ENCODE data around the gene EPB41L4B. TPM values are rescaled to one million over a fixed set of nuclear protein-coding genes. Genes with fewer than 3 reads are reported as not detected.
A peak's percentile ranks its signal among the peaks of the same experiment; 100 is the strongest.

Gene EPB41L4B
- total RNA-seq, 1 experiment from 2014 or later: not detected

DNA sequence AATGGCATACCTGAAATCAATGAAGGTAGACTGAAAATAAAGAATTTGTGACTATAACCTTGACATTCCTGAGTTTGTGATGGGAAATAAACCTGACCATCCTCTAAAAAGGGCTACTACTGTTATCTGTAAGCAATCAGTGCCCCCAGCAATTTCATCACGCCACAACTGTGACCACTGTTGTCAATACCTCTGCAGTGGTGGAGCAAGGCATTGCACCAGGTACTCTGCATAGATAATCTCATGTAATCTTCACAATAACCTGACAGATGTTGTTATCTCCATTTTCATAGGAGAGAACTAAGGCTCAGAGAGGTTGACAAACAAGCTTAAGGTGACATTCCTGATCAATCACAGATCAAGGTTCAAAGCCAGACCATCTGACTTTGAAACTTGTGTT, 115.3 kb downstream of the EPB41L4B start:
- H3K9ac ChIP-seq (ENCODE audit: low read length): no peak overlapping the region
- H3K4me2 ChIP-seq (ENCODE audit: low read depth, low read length, poor library complexity, severe bottlenecking): no peak overlapping the region
- H3K27ac ChIP-seq (ENCODE audit: low read length): no peak overlapping the region
- DNase-seq: no peak
- no peaks in the 10 kb centered on the region for H3K79me2 ChIP-seq (ENCODE audit: low read length)
- H2AFZ ChIP-seq (ENCODE audit: low read length): no peak overlapping the region
- H3K9me2 ChIP-seq (replicated peaks; ENCODE audit: insufficient read depth, low read length): no peaks in the 10 kb centered on the region
- H4K20me1 ChIP-seq (ENCODE audit: insufficient read depth, low read depth, low read length): no peaks in the 10 kb centered on the region
- H3K4me1 ChIP-seq (ENCODE audit: low read length): no peaks in the 10 kb centered on the region
- H3K36me3 ChIP-seq (ENCODE audit: insufficient read depth, low read length): no peaks in the 10 kb centered on the region
- H3K4me3 ChIP-seq (ENCODE audit: low read length): no peak overlapping the region
- no peaks in the 10 kb centered on the region for H3K9me3 ChIP-seq (ENCODE audit: low read length)
- H3K27me3 ChIP-seq (ENCODE audit: low read length): no peaks in the 10 kb centered on the region

- Histone ChIP-seq H3K27me3 (ENCODE audit: low read length) (no peaks in the 10 kb centered on the region), H4K20me1 (ENCODE audit: insufficient read depth, low read depth, low read length) (no peaks in the 10 kb centered on the region), H2AFZ (ENCODE audit: low read length) (no peak overlapping the region), H3K36me3 (ENCODE audit: insufficient read depth, low read length) (no peaks in the 10 kb centered on the region), H3K9me2 (replicated peaks; ENCODE audit: insufficient read depth, low read length) (no peaks in the 10 kb centered on the region), H3K4me3 (ENCODE audit: low read length) (no peak overlapping the region), H3K27ac (ENCODE audit: low read length) (no peak overlapping the region), H3K4me2 (ENCODE audit: low read depth, low read length, poor library complexity, severe bottlenecking) (no peak overlapping the region), H3K4me1 (ENCODE audit: low read length) (no peaks in the 10 kb centered on the region), H3K79me2 (ENCODE audit: low read length) (no peaks in the 10 kb centered on the region), H3K9ac (ENCODE audit: low read length) (no peak overlapping the region), H3K9me3 (ENCODE audit: low read length) (no peaks in the 10 kb centered on the region)
- DNase-seq: no peak
These were observed 117.0 kb downstream of the EPB41L4B start for GRCh38 chr9:109203761-109204360.

- no peaks in the 10 kb centered on the region for H4K20me1 ChIP-seq (ENCODE audit: insufficient read depth, low read depth, low read length)
- H3K9me2 ChIP-seq (replicated peaks; ENCODE audit: insufficient read depth, low read length): no peaks in the 10 kb centered on the region
- no peak for DNase-seq
- no peak overlapping the region for H3K4me2 ChIP-seq (ENCODE audit: low read depth, low read length, poor library complexity, severe bottlenecking)
- H3K27me3 ChIP-seq (ENCODE audit: low read length): no peaks in the 10 kb centered on the region
- H3K79me2 ChIP-seq (ENCODE audit: low read length): no peaks in the 10 kb centered on the region
- H3K9me3 ChIP-seq (ENCODE audit: low read length): no peaks in the 10 kb centered on the region
- no peak overlapping the region for H3K9ac ChIP-seq (ENCODE audit: low read length)
- H3K27ac ChIP-seq (ENCODE audit: low read length): no peak overlapping the region
- no peak overlapping the region for H2AFZ ChIP-seq (ENCODE audit: low read length)
- H3K4me3 ChIP-seq (ENCODE audit: low read length): no peak overlapping the region
- no peaks in the 10 kb centered on the region for H3K4me1 ChIP-seq (ENCODE audit: low read length)
- H3K36me3 ChIP-seq (ENCODE audit: insufficient read depth, low read length): no peaks in the 10 kb centered on the region
These were observed 121.2 kb downstream of the EPB41L4B start for GRCh38 chr9:109199676-109200075.

DNA sequence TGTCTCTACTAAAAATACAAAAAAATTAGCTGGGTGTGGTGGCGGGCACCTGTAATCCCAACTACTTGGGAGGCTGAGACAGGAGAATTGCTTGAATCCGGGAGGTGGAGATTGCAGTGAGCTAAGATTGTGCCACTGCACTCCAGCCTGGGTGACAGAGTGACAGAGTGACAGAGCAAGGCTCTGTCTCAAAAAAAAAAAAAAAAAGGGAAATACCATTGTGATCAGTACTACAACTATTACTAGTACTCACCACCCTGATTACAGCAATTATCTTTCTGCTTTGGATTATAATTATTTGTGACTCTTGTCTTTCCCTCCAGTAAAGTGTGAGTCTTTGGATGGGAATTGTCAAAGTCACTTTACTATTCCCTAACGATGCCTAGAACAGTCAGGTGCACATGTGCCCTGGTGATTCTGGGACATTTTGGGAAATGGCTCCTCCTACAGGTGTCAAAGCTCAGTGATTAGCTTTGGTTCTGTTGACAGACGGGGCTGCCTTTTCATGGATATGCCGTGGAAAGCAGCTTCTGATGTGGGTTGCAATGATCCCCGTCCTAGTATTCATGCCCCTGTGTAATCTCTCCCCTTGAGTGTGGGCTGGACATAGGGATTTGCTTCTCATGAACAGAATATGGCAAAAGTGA, 122.0 kb downstream of the EPB41L4B start:
- Histone ChIP-seq H3K4me2 (ENCODE audit: low read depth, low read length, poor library complexity, severe bottlenecking) (no peak overlapping the region), H2AFZ (ENCODE audit: low read length) (no peak overlapping the region), H3K4me3 (ENCODE audit: low read length) (no peak overlapping the region), H3K27ac (ENCODE audit: low read length) (no peak overlapping the region), H3K79me2 (ENCODE audit: low read length) (no peaks in the 10 kb centered on the region), H3K9ac (ENCODE audit: low read length) (no peak overlapping the region), H4K20me1 (ENCODE audit: insufficient read depth, low read depth, low read length) (no peaks in the 10 kb centered on the region), H3K4me1 (ENCODE audit: low read length) (no peaks in the 10 kb centered on the region), H3K27me3 (ENCODE audit: low read length) (no peaks in the 10 kb centered on the region), H3K36me3 (ENCODE audit: insufficient read depth, low read length) (no peaks in the 10 kb centered on the region), H3K9me2 (replicated peaks; ENCODE audit: insufficient read depth, low read length) (no peaks in the 10 kb centered on the region), H3K9me3 (ENCODE audit: low read length) (no peaks in the 10 kb centered on the region)
- DNase-seq: no peak

DNA sequence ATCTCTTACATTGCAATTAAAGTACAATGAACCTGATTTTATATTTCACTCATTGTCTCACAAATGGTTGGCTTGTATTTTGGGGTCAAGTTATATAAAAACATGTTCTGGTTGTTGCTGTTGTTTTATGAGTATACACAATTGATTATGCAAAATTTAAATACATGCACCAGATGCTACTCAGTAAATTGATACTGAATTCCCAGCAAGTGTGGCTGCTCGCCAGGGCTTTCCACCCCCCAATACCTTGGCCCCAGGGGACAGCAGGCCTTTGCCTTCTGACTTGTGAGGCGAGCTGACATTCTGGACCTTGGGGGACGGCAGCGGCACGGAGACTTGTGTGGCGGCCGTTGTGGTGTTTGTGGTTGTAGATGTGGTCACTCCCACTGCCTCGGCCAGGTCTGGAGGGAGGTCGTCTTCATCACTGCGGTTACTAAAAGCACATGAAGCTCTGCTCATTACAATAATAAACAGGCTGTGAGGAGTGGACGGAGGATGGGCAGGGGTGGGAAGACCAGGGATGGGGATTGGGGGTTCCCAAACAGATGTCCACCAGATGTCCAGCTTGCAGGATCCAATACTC, 126.8 kb downstream of the EPB41L4B start:
- Histone ChIP-seq H3K4me3 (ENCODE audit: low read length) (no peak overlapping the region), H3K4me2 (ENCODE audit: low read depth, low read length, poor library complexity, severe bottlenecking) (no peak overlapping the region), H3K9ac (ENCODE audit: low read length) (no peak overlapping the region), H3K9me3 (ENCODE audit: low read length) (no peaks in the 10 kb centered on the region), H3K36me3 (ENCODE audit: insufficient read depth, low read length) (no peaks in the 10 kb centered on the region), H2AFZ (ENCODE audit: low read length) (no peak overlapping the region), H3K4me1 (ENCODE audit: low read length) (no peaks in the 10 kb centered on the region), H3K79me2 (ENCODE audit: low read length) (no peaks in the 10 kb centered on the region), H3K9me2 (replicated peaks; ENCODE audit: insufficient read depth, low read length) (no peaks in the 10 kb centered on the region), H3K27ac (ENCODE audit: low read length) (no peak overlapping the region), H3K27me3 (ENCODE audit: low read length) (no peaks in the 10 kb centered on the region), H4K20me1 (ENCODE audit: insufficient read depth, low read depth, low read length) (no peaks in the 10 kb centered on the region)
- DNase-seq: no peak

DNA sequence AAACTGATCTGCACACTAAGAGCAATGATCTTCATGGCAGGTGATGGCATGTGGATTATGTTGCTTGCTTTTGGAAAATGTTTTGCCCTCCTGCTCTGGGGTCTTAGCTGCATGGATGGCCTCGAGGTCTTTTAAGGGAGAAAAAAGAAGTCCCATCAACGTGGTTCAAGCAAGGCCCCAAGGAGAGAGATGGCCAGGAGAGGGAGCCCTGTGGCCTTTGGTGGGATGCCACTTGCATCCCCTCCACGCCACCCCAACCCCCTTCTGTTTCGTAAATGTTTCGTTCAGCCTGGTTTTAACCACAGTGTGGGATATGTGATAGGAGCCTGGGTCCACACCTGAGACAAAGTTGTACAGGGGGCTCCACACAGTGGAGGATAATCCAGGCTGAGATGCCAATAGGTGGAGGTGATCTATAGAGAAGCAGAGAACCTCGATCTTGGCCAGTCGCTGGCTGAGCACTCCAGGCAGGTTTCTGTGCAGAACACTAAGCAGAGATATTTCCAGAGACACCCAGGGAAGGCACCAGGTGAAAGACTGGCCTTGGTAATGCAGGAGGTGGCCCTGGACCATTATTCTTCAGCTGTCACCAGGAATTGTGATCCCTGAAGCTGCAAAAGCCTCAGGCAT, 128.0 kb downstream of the EPB41L4B start:
- Histone ChIP-seq H3K27ac (ENCODE audit: low read length) (no peak overlapping the region), H3K27me3 (ENCODE audit: low read length) (no peaks in the 10 kb centered on the region), H2AFZ (ENCODE audit: low read length) (no peak overlapping the region), H3K4me1 (ENCODE audit: low read length) (no peaks in the 10 kb centered on the region), H3K9me3 (ENCODE audit: low read length) (no peaks in the 10 kb centered on the region), H3K79me2 (ENCODE audit: low read length) (no peaks in the 10 kb centered on the region), H3K4me3 (ENCODE audit: low read length) (no peak overlapping the region), H3K9me2 (replicated peaks; ENCODE audit: insufficient read depth, low read length) (no peaks in the 10 kb centered on the region), H3K9ac (ENCODE audit: low read length) (no peak overlapping the region), H4K20me1 (ENCODE audit: insufficient read depth, low read depth, low read length) (no peaks in the 10 kb centered on the region), H3K4me2 (ENCODE audit: low read depth, low read length, poor library complexity, severe bottlenecking) (no peak overlapping the region), H3K36me3 (ENCODE audit: insufficient read depth, low read length) (no peaks in the 10 kb centered on the region)
- peak; percentile 57 for DNase-seq

DNA sequence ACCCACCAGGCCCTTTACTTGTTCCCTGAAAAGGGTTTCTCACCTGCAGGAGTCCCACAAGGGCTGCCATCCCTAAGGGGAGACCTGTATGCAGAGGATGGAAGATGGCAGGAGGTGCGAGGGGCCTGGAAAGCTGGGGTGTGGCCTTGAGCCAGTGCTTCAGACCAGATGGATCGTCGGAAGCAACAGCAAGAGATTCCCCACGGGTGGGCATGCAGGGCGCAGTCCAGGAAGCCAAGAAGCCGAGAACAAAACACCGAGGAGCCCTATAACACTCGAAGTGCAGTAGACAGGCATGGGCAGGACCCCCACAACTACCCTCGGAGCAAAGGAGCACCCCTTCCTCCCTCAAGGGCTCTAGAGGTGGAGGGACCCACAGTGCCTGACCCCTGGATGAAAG, 129.1 kb downstream of the EPB41L4B start:
- Histone ChIP-seq H3K9ac (ENCODE audit: low read length) (no peak overlapping the region), H3K9me3 (ENCODE audit: low read length) (no peaks in the 10 kb centered on the region), H3K9me2 (replicated peaks; ENCODE audit: insufficient read depth, low read length) (no peaks in the 10 kb centered on the region), H3K36me3 (ENCODE audit: insufficient read depth, low read length) (no peaks in the 10 kb centered on the region), H3K27me3 (ENCODE audit: low read length) (no peaks in the 10 kb centered on the region), H3K27ac (ENCODE audit: low read length) (no peak overlapping the region), H2AFZ (ENCODE audit: low read length) (no peak overlapping the region), H3K4me3 (ENCODE audit: low read length) (no peak overlapping the region), H3K4me1 (ENCODE audit: low read length) (no peaks in the 10 kb centered on the region), H4K20me1 (ENCODE audit: insufficient read depth, low read depth, low read length) (no peaks in the 10 kb centered on the region), H3K79me2 (ENCODE audit: low read length) (no peaks in the 10 kb centered on the region), H3K4me2 (ENCODE audit: low read depth, low read length, poor library complexity, severe bottlenecking) (no peak overlapping the region)
- no peak for DNase-seq

DNA sequence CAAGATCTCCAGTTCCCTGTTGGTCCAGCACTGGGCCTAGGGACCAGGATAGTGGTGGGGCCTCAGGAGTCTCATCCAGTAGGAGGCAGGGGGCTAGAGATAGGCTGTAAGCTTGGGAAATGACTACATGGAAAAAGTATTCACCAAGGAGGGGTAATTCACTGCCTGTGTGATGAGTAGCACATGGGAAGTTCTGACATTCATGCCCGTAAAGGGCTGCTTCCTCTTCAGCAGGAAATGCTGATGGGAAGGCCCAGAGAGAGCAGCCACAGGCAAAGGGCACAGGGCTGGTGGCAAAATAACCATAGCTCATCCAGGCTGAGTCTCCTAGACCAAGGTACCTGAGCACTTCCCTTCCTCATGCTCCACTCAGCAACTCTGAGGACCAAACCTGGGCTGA, 130.7 kb downstream of the EPB41L4B start:
- Histone ChIP-seq H3K9me2 (replicated peaks; ENCODE audit: insufficient read depth, low read length) (no peaks in the 10 kb centered on the region), H3K27ac (ENCODE audit: low read length) (no peak overlapping the region), H3K9me3 (ENCODE audit: low read length) (no peaks in the 10 kb centered on the region), H3K9ac (ENCODE audit: low read length) (no peak overlapping the region), H2AFZ (ENCODE audit: low read length) (no peak overlapping the region), H4K20me1 (ENCODE audit: insufficient read depth, low read depth, low read length) (no peaks in the 10 kb centered on the region), H3K27me3 (ENCODE audit: low read length) (no peaks in the 10 kb centered on the region), H3K4me3 (ENCODE audit: low read length) (no peak overlapping the region), H3K4me2 (ENCODE audit: low read depth, low read length, poor library complexity, severe bottlenecking) (no peak overlapping the region), H3K79me2 (ENCODE audit: low read length) (no peaks in the 10 kb centered on the region), H3K4me1 (ENCODE audit: low read length) (no peaks in the 10 kb centered on the region), H3K36me3 (ENCODE audit: insufficient read depth, low read length) (no peaks in the 10 kb centered on the region)
- DNase-seq: no peak

Data from Karpas-422 (cell line).